ENCODE data around the gene SIK2. TPM values are rescaled to one million over a fixed set of nuclear protein-coding genes. Genes with fewer than 3 reads are reported as not detected.

Gene SIK2
- total RNA-seq, 1 donor from 2014 or later: 43.0 TPM

DNA sequence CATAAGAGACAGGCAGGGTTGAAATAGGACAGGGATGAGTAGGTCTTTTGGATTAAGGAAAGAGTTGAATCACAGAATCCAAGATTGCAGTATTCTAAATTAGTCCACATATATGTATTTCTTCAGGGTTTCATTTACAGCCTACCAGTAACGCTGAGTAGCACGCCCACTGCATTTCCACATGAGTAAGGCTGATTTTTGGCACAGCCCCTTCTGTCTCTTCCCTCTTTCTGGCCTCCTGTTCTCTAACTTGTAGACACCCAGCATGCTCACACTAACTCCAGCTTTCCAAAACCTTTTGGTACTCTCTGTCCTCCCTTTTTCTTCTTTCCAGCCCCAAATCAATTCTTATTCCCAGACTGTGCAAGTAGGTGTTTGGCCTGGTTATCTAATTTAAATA, 3.7 kb upstream of the SIK2 start:
- H3K4me3 Mint-ChIP-seq (ENCODE audit: low read depth): no peak overlapping the region
- no peaks in the 10 kb centered on the region for H3K9me3 Mint-ChIP-seq (ENCODE audit: low read depth)
- H3K27ac Mint-ChIP-seq: no peak overlapping the region
- DNase-seq (ENCODE audit: low spot score, unreplicated experiment): no peak
- H3K36me3 Mint-ChIP-seq (ENCODE audit: insufficient read depth): no peaks in the 10 kb centered on the region
- H3K4me1 Mint-ChIP-seq (ENCODE audit: low read depth): peaks cover 6% of the 10 kb centered on the region
- TF ChIP-seq, protein P1, sequence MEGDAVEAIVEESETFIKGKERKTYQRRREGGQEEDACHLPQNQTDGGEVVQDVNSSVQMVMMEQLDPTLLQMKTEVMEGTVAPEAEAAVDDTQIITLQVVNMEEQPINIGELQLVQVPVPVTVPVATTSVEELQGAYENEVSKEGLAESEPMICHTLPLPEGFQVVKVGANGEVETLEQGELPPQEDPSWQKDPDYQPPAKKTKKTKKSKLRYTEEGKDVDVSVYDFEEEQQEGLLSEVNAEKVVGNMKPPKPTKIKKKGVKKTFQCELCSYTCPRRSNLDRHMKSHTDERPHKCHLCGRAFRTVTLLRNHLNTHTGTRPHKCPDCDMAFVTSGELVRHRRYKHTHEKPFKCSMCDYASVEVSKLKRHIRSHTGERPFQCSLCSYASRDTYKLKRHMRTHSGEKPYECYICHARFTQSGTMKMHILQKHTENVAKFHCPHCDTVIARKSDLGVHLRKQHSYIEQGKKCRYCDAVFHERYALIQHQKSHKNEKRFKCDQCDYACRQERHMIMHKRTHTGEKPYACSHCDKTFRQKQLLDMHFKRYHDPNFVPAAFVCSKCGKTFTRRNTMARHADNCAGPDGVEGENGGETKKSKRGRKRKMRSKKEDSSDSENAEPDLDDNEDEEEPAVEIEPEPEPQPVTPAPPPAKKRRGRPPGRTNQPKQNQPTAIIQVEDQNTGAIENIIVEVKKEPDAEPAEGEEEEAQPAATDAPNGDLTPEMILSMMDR (IDR thresholded peaks at IDR 0.05; ENCODE audit: unreplicated experiment): no peak
- peaks cover 8% of the 10 kb centered on the region for H3K27me3 Mint-ChIP-seq

DNA sequence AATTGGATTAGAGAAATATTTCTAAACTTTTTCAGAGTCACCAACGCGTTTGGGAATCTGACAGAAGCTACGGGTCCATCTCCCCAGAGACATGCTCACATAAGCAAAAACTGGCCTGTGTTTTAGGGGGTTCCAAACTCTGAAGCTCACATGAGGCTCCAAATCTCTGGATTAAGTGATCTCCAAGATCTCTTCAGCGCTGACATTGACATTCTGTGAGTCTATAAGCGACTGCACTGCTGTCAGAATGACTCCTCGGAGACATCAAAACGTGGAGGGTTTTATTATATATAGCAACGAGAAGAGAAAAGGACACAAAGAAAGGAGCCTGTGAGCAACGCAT, 642 bp upstream of the SIK2 start:
- Mint-ChIP-seq H3K4me1 (ENCODE audit: low read depth) (peaks cover 21% of the 10 kb centered on the region), H3K27me3 (peaks cover 8% of the 10 kb centered on the region), H3K9me3 (ENCODE audit: low read depth) (no peaks in the 10 kb centered on the region), H3K4me3 (ENCODE audit: low read depth) (peak overlapping the region; percentile 69), H3K36me3 (ENCODE audit: insufficient read depth) (no peaks in the 10 kb centered on the region), H3K27ac (peak overlapping the region; percentile 62)
- TF ChIP-seq, protein P1 (IDR thresholded peaks at IDR 0.05; ENCODE audit: unreplicated experiment): no peak
- no peak for DNase-seq (ENCODE audit: low spot score, unreplicated experiment)

DNA sequence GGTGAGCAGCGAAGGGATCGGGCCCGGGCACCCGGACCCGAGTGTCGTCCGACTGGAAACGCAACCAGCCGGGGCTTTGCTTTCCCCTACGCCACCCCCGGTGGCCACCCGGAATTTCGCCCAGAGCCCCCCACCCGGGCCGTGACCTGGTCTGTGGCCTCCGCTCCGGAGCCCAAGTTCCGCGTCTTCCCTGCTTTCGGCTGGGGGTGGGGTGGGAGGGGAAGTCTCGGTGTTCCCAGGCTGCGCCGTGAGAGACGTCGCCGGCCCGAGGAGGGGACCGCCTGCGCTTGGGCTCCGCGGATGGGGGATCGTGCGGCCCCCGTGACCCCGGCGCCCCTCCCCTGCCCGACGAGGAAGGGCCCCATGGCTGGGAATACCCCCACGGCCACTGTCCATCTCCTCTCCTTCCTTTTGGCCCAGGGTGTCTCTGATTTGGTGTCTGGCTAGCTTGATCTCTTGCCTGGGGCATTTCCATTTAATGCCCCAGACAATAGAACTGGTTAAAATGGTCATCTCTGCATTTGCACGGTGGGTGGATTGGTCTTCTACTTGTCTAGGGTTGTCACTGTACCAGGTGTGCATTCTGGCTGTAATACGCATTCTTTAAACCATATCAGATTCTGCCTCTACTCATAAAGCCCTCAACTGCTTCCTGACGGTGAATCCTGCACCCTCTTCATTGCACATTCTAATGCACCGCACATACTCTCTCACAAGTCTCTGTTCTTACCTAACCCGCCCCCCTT, 789 bp downstream of the SIK2 start:
- Mint-ChIP-seq H3K4me3 (ENCODE audit: low read depth) (peak overlapping the region; percentile 89), H3K9me3 (ENCODE audit: low read depth) (no peaks in the 10 kb centered on the region), H3K27ac (peak overlapping the region; percentile 95), H3K4me1 (ENCODE audit: low read depth) (peaks cover 24% of the 10 kb centered on the region), H3K27me3 (peaks cover 4% of the 10 kb centered on the region), H3K36me3 (ENCODE audit: insufficient read depth) (no peaks in the 10 kb centered on the region)
- peak; percentile 29 for DNase-seq (ENCODE audit: low spot score, unreplicated experiment)
- TF ChIP-seq, protein P1 (IDR thresholded peaks at IDR 0.05; ENCODE audit: unreplicated experiment): no peak

DNA sequence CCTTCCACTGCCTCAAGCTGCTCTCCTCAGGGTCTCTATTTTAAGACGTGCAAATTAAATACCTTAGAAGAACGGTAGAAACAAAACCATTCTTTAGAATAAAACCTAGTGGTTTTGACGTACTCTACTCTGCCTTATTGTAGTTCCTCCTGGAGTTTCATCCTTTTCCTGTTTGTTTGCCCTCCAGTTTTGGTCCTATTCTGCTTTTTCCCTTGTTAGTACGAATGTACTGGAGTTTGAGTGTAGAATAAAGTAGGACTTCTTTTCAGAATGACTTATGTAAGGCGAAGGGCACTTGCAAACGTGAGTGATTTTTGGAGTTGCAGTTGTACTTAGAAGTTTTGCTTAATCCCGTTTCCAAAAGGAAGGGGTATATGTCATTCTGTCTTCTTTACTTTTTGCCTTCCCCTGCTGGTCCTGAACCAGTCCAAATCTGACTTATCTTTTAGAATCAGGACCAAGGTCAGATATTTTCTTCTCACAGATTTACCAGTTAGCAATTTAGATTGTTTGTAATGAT, 1.4 kb downstream of the SIK2 start:
- Mint-ChIP-seq H3K27me3 (peaks cover 2% of the 10 kb centered on the region), H3K4me1 (ENCODE audit: low read depth) (peaks cover 24% of the 10 kb centered on the region), H3K36me3 (ENCODE audit: insufficient read depth) (no peaks in the 10 kb centered on the region), H3K9me3 (ENCODE audit: low read depth) (no peaks in the 10 kb centered on the region), H3K27ac (peak overlapping the region; percentile 95), H3K4me3 (ENCODE audit: low read depth) (peak overlapping the region; percentile 89)
- no peak for DNase-seq (ENCODE audit: low spot score, unreplicated experiment)
- TF ChIP-seq, protein P1 (IDR thresholded peaks at IDR 0.05; ENCODE audit: unreplicated experiment): no peak

DNA sequence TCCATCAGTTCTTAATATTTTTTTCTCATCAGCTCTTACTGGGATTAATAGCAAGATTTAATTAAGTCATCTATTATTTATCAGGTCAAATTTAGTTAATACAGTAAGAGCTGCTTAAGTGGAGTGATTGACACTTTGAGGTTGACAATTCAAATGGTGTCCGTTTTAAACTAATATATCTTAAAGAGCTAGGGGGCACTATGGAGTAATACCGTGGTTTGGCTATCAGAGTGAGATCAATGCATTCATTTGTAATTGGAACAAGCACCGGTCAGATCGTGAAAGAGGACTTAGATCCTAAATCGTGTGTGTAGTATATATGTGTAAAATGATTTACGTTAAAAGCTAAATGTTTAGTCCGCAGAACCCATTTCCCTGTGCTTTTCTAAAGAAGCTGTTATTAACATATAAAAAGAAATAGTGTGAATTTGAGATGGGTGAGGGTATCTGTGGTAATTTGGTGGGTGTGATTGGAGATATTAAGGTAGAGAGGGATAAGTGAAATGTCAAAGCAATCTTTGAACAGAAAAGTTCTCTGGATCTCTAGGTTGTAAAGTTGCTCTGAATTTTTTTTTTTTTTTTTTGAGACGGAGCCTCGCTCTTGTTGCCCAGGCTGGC, 2.3 kb downstream of the SIK2 start:
- Mint-ChIP-seq H3K27ac (no peak overlapping the region), H3K4me3 (ENCODE audit: low read depth) (peak overlapping the region; percentile 89), H3K27me3 (peaks cover 2% of the 10 kb centered on the region), H3K9me3 (ENCODE audit: low read depth) (no peaks in the 10 kb centered on the region), H3K4me1 (ENCODE audit: low read depth) (peaks cover 24% of the 10 kb centered on the region), H3K36me3 (ENCODE audit: insufficient read depth) (no peaks in the 10 kb centered on the region)
- TF ChIP-seq, protein P1 (IDR thresholded peaks at IDR 0.05; ENCODE audit: unreplicated experiment): peak; percentile 68
- DNase-seq (ENCODE audit: low spot score, unreplicated experiment): no peak

Data from progenitor cell of endocrine pancreas (in vitro differentiated cells).